ENCODE measurements around the gene USP31. TPM values are rescaled to one million over a fixed set of nuclear protein-coding genes. Genes with fewer than 3 reads are reported as not detected.

USP31 gene
- total and polyA plus RNA-seq, 2 of the 13 experiments (the other 11 are each of a cell fraction or from before 2014, with no cell fraction given): 22.5 to 23.3 TPM

- TF ChIP-seq THAP9 (CRISPR knock-in tag; IDR thresholded peaks at IDR 0.05; ENCODE audit: borderline replicate concordance) (no peak), ZNF282 (IDR thresholded peaks at IDR 0.05; ENCODE audit: partially characterized antibody) (no peak), ZNF496 (CRISPR knock-in tag; IDR thresholded peaks at IDR 0.05; ENCODE audit: insufficient replicate concordance) (no peak), KMT2B (CRISPR knock-in tag; IDR thresholded peaks at IDR 0.05) (no peak), ZMYM3 (CRISPR knock-in tag; IDR thresholded peaks at IDR 0.05) (no peak), TP53 (CRISPR knock-in tag; conservative IDR thresholded peaks at IDR 0.05) (no peak), HNF4A (CRISPR knock-in tag; IDR thresholded peaks at IDR 0.05) (no peak), CCDC6 (CRISPR knock-in tag; IDR thresholded peaks at IDR 0.05) (no peak), TFDP1 (CRISPR knock-in tag; IDR thresholded peaks at IDR 0.05; ENCODE audit: borderline replicate concordance) (no peak), ATAD3A (CRISPR knock-in tag; IDR thresholded peaks at IDR 0.05) (no peak), ZNF746 (CRISPR knock-in tag; IDR thresholded peaks at IDR 0.05) (no peak)
- TF ChIP-seq, protein P1, sequence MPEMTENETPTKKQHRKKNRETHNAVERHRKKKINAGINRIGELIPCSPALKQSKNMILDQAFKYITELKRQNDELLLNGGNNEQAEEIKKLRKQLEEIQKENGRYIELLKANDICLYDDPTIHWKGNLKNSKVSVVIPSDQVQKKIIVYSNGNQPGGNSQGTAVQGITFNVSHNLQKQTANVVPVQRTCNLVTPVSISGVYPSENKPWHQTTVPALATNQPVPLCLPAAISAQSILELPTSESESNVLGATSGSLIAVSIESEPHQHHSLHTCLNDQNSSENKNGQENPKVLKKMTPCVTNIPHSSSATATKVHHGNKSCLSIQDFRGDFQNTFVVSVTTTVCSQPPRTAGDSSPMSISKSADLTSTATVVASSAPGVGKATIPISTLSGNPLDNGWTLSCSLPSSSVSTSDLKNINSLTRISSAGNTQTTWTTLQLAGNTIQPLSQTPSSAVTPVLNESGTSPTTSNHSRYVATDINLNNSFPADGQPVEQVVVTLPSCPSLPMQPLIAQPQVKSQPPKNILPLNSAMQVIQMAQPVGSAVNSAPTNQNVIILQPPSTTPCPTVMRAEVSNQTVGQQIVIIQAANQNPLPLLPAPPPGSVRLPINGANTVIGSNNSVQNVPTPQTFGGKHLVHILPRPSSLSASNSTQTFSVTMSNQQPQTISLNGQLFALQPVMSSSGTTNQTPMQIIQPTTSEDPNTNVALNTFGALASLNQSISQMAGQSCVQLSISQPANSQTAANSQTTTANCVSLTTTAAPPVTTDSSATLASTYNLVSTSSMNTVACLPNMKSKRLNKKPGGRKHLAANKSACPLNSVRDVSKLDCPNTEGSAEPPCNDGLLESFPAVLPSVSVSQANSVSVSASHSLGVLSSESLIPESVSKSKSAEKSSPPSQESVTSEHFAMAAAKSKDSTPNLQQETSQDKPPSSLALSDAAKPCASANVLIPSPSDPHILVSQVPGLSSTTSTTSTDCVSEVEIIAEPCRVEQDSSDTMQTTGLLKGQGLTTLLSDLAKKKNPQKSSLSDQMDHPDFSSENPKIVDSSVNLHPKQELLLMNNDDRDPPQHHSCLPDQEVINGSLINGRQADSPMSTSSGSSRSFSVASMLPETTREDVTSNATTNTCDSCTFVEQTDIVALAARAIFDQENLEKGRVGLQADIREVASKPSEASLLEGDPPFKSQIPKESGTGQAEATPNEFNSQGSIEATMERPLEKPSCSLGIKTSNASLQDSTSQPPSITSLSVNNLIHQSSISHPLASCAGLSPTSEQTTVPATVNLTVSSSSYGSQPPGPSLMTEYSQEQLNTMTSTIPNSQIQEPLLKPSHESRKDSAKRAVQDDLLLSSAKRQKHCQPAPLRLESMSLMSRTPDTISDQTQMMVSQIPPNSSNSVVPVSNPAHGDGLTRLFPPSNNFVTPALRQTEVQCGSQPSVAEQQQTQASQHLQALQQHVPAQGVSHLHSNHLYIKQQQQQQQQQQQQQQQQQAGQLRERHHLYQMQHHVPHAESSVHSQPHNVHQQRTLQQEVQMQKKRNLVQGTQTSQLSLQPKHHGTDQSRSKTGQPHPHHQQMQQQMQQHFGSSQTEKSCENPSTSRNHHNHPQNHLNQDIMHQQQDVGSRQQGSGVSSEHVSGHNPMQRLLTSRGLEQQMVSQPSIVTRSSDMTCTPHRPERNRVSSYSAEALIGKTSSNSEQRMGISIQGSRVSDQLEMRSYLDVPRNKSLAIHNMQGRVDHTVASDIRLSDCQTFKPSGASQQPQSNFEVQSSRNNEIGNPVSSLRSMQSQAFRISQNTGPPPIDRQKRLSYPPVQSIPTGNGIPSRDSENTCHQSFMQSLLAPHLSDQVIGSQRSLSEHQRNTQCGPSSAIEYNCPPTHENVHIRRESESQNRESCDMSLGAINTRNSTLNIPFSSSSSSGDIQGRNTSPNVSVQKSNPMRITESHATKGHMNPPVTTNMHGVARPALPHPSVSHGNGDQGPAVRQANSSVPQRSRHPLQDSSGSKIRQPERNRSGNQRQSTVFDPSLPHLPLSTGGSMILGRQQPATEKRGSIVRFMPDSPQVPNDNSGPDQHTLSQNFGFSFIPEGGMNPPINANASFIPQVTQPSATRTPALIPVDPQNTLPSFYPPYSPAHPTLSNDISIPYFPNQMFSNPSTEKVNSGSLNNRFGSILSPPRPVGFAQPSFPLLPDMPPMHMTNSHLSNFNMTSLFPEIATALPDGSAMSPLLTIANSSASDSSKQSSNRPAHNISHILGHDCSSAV (CRISPR knock-in tag; IDR thresholded peaks at IDR 0.05; ENCODE audit: borderline replicate concordance): no peak
- TF ChIP-seq, protein P2, sequence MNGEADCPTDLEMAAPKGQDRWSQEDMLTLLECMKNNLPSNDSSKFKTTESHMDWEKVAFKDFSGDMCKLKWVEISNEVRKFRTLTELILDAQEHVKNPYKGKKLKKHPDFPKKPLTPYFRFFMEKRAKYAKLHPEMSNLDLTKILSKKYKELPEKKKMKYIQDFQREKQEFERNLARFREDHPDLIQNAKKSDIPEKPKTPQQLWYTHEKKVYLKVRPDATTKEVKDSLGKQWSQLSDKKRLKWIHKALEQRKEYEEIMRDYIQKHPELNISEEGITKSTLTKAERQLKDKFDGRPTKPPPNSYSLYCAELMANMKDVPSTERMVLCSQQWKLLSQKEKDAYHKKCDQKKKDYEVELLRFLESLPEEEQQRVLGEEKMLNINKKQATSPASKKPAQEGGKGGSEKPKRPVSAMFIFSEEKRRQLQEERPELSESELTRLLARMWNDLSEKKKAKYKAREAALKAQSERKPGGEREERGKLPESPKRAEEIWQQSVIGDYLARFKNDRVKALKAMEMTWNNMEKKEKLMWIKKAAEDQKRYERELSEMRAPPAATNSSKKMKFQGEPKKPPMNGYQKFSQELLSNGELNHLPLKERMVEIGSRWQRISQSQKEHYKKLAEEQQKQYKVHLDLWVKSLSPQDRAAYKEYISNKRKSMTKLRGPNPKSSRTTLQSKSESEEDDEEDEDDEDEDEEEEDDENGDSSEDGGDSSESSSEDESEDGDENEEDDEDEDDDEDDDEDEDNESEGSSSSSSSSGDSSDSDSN (CRISPR knock-in tag; IDR thresholded peaks at IDR 0.05): no peak
- TF ChIP-seq, protein P3, sequence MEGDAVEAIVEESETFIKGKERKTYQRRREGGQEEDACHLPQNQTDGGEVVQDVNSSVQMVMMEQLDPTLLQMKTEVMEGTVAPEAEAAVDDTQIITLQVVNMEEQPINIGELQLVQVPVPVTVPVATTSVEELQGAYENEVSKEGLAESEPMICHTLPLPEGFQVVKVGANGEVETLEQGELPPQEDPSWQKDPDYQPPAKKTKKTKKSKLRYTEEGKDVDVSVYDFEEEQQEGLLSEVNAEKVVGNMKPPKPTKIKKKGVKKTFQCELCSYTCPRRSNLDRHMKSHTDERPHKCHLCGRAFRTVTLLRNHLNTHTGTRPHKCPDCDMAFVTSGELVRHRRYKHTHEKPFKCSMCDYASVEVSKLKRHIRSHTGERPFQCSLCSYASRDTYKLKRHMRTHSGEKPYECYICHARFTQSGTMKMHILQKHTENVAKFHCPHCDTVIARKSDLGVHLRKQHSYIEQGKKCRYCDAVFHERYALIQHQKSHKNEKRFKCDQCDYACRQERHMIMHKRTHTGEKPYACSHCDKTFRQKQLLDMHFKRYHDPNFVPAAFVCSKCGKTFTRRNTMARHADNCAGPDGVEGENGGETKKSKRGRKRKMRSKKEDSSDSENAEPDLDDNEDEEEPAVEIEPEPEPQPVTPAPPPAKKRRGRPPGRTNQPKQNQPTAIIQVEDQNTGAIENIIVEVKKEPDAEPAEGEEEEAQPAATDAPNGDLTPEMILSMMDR (CRISPR knock-in tag; IDR thresholded peaks at IDR 0.05): no peak
These were observed 25.4 kb upstream of the USP31 start (continued) for GRCh38 chr16:23174622-23175021.

Measured in HepG2 (cell line).